ENCODE results near the gene CDR2L.
A peak's percentile ranks its signal among the peaks of the same experiment; 100 is the strongest.
"Not testable (repeated sequence)": the region's sequence is repeated elsewhere in the genome, so short reads cannot be mapped to it uniquely, and the experiment has no call there.

CDR2L gene

GRCh38 chr17:74981318-74981978 lies 6.0 kb upstream of the CDR2L start:
- no peak for DNase-seq (ENCODE audit: extremely low read depth in 1 of 2, low read depth in 1 of 2)

- DNase-seq (ENCODE audit: extremely low read depth in 1 of 2, low read depth in 1 of 2): peak; percentile 51 to 69
Observed at GRCh38 chr17:74981979-74982662, 5.3 kb upstream of the CDR2L start.

GRCh38 chr17:74982663-74983313 lies 4.6 kb upstream of the CDR2L start:
- not testable (repeated sequence) for DNase-seq (ENCODE audit: extremely low read depth in 1 of 2, low read depth in 1 of 2)

GRCh38 chr17:74986206-74986576 lies 1.2 kb upstream of the CDR2L start:
- no peak for DNase-seq (ENCODE audit: extremely low read depth in 1 of 2, low read depth in 1 of 2)

- DNase-seq (ENCODE audit: extremely low read depth in 1 of 2, low read depth in 1 of 2): no peak
Observed at GRCh38 chr17:74987909-74988711, 678 bp downstream of the CDR2L start.

GRCh38 chr17:74990581-74991105 lies 3.2 kb downstream of the CDR2L start:
- no peak for DNase-seq (ENCODE audit: extremely low read depth in 1 of 2, low read depth in 1 of 2)

- no peak for DNase-seq (ENCODE audit: extremely low read depth in 1 of 2, low read depth in 1 of 2)
Observed at GRCh38 chr17:74992223-74992622, 4.8 kb downstream of the CDR2L start.

- DNase-seq (ENCODE audit: extremely low read depth in 1 of 2, low read depth in 1 of 2): no peak
Observed at GRCh38 chr17:74994440-74994839, 7.0 kb downstream of the CDR2L start.

GRCh38 chr17:74995847-74996246 lies 8.4 kb downstream of the CDR2L start:
- no peak for DNase-seq (ENCODE audit: extremely low read depth in 1 of 2, low read depth in 1 of 2)

GRCh38 chr17:74998783-74999182 lies 11.4 kb downstream of the CDR2L start:
- no peak for DNase-seq (ENCODE audit: extremely low read depth in 1 of 2, low read depth in 1 of 2)

GRCh38 chr17:74999523-74999922 lies 12.1 kb downstream of the CDR2L start:
- no peak for DNase-seq (ENCODE audit: extremely low read depth in 1 of 2, low read depth in 1 of 2)

- no peak for DNase-seq (ENCODE audit: extremely low read depth in 1 of 2, low read depth in 1 of 2)
Observed at GRCh38 chr17:75001915-75002843, 14.7 kb downstream of the CDR2L start.

- DNase-seq (ENCODE audit: extremely low read depth in 1 of 2, low read depth in 1 of 2): no peak
Observed at GRCh38 chr17:75003070-75003956, 15.9 kb downstream of the CDR2L start.

GRCh38 chr17:75003957-75004355 lies 16.5 kb downstream of the CDR2L start:
- no peak for DNase-seq (ENCODE audit: extremely low read depth in 1 of 2, low read depth in 1 of 2)

- no peak for DNase-seq (ENCODE audit: extremely low read depth in 1 of 2, low read depth in 1 of 2)
Observed at GRCh38 chr17:75004371-75004770, 16.9 kb downstream of the CDR2L start.

GRCh38 chr17:75005291-75005690 lies 17.9 kb downstream of the CDR2L start:
- no peak for DNase-seq (ENCODE audit: extremely low read depth in 1 of 2, low read depth in 1 of 2)

- not testable (repeated sequence) for DNase-seq (ENCODE audit: extremely low read depth in 1 of 2, low read depth in 1 of 2)
Observed at GRCh38 chr17:75006084-75006483, 18.7 kb downstream of the CDR2L start.

- DNase-seq (ENCODE audit: extremely low read depth in 1 of 2, low read depth in 1 of 2): no peak
Observed at GRCh38 chr17:75006653-75007052, 19.2 kb downstream of the CDR2L start.

- DNase-seq (ENCODE audit: extremely low read depth in 1 of 2, low read depth in 1 of 2): no peak
Observed at GRCh38 chr17:75008373-75008772, 20.9 kb downstream of the CDR2L start.

Data from stimulated activated CD8-positive, alpha-beta memory T cell treated with anti-CD3 and anti-CD28 coated beads, Interleukin-7, amount 100 ng/mL, for 48 hours (primary cell).